Pancreas (tissue), 10 donors: Measurements from ENCODE around the gene PEX26. TPM values are rescaled to one million over a fixed set of nuclear protein-coding genes. Genes with fewer than 3 reads are reported as not detected.
"Not testable (repeated sequence)": the region's sequence is repeated elsewhere in the genome, so short reads cannot be mapped to it uniquely, and the experiment has no call there.

Experiments used
- ATAC-seq, 4 donors: fragments of 200-7000 bp; cut with Tn5 transposase; one replicate each; pipeline versions ENCODE4 v1.8.0 to v1.9.1; 2020; ENCODE audit warnings: mild to moderate bottlenecking in 4 of 4, moderate library complexity in 4 of 4
- DNase-seq, 6 donors: peaks; one replicate each; pipeline ENCODE4 v3.0.0-alpha.2; 2020
- FAIRE-seq: peaks from 2 replicates; lab custom pipeline; 2012; peaks lifted over from hg19 to GRCh38; lab: Jason Lieb, UNC
- H3K27ac ChIP-seq, 4 donors: fragments of 200-600 bp; sonication (generic); 1 replicate in 3 of 4; 2 replicates in 1 of 4; pipeline versions ENCODE4 v1.5.0 to v1.8.0; 2020
- H3K27me3 ChIP-seq, 4 donors: fragments of 200-600 bp; one replicate each; pipeline ENCODE4 v1.8.0; 2021
- H3K36me3 ChIP-seq, 3 donors: fragments of 200-600 bp; sonication (generic) in 1 of 3; one replicate each; pipeline versions ENCODE4 v1.5.0 to v1.8.0; 2020 to 2021
- H3K4me1 ChIP-seq, 3 donors: fragments of 200-600 bp; one replicate each; pipeline ENCODE4 v1.8.0; 2021
- H3K4me3 ChIP-seq, 4 donors: fragments of 200-600 bp; sonication (generic) in 2 of 4; one replicate each; pipeline versions ENCODE4 v1.5.0 to v1.8.0; 2020 to 2021
- H3K9me3 ChIP-seq, 4 donors: fragments of 200-600 bp; one replicate each; pipeline ENCODE4 v1.8.0; 2021
- CTCF ChIP-seq, 4 donors: fragments of 200-600 bp; sonication (generic) in 3 of 4; IDR thresholded peaks; one replicate each; pipeline versions ENCODE4 v1.5.0 to v1.8.0; 2021; ENCODE audit warnings: antibody characterized with exemption in 4 of 4
- WGBS, 2 donors: extraction: QIAGEN DNeasy Blood & Tissue Kit; methylation state at CpG; one replicate each; pipeline ENCODE4 v1.1.7; 2013; 5-methylcytosine and 5-hydroxymethylcytosine counted together
- intact Hi-C, 3 donors: fragments of 100-400 bp; cut with DNase I; formaldehyde crosslinking; loops; one replicate each; pipeline versions ENCODE4 v1.11.1 to v1.14.2; 2022
- polyA plus RNA-seq, 2 donors: library from polyadenylated mRNA; stranded (reverse); fragments of 200-250 nt; gene quantifications; one replicate each; pipeline ENCODE4 v1.2.3, GENCODE V29; 2013
- total RNA-seq, 6 donors: library from RNA; stranded (reverse); fragmentation: NEBNext Ultra II Directional in 4 of 6; extraction: Animal tissue kit (Norgen Biotek cat#: 25700) in 4 of 6; gene quantifications; one replicate each; pipeline versions ENCODE4 v1.2.1 to v1.2.4, GENCODE V29; 2021 to 2023
- donor health status: healthy with polysubstance abuse.
- donor health status: DM: no; HTN: no; CAD: no; lungs with moderate emphysema.
- donor health status: DM: no; HTN: no; CAD: no.
- donor health status: control.
- donor health status: control.
- donor health status: Bipolar disorder and iron deficiency.
- donor health status: DM: yes; HTN: yes; CAD: no.
- donor health status: DM: no; HTN: no; CAD: no.
- donor health status: DM: no; HTN: no; CAD: no.
- donor health status: DM: yes; HTN: yes; CAD: no.

Gene PEX26
- total and polyA plus RNA-seq, 8 donors: 9.3 to 26.5 (median 14.3) TPM

- Histone ChIP-seq H3K9me3 (no peaks in the 10 kb centered on the region), H3K27me3 (no peaks in the 10 kb centered on the region), H3K27ac (no peak overlapping the region), H3K4me3 (no peak overlapping the region), H3K36me3 (no peaks in the 10 kb centered on the region), H3K4me1 (no peaks in the 10 kb centered on the region)
- no peak for FAIRE-seq
- 57 to 60% methylated on average over 2 of the region's 2 CpGs for WGBS, 2 donors
- TF ChIP-seq CTCF (IDR thresholded peaks at IDR 0.05): no peak
- intact Hi-C loops: no loop called here
- no peak for DNase-seq
- ATAC-seq: peak in 3 of 4 donors; percentile 22 to 43 (median 32)
These were observed 55.7 kb downstream of the PEX26 start for GRCh38 chr22:18133452-18133851.

GRCh38 chr22:18136563-18137320 lies 59.0 kb downstream of the PEX26 start:
- 90 to 94% methylated on average over 21 of the region's 21 CpGs for WGBS, 2 donors
- no peak for FAIRE-seq
- intact Hi-C loops: no loop called here
- Histone ChIP-seq H3K4me3 (no peak overlapping the region), H3K27ac (no peak overlapping the region), H3K4me1 (no peaks in the 10 kb centered on the region), H3K27me3 (no peaks in the 10 kb centered on the region), H3K36me3 (no peaks in the 10 kb centered on the region), H3K9me3 (no peaks in the 10 kb centered on the region)
- TF ChIP-seq CTCF (IDR thresholded peaks at IDR 0.05): no peak
- DNase-seq: no peak
- ATAC-seq: no peak

GRCh38 chr22:18141004-18141403 lies 63.2 kb downstream of the PEX26 start:
- ATAC-seq, H3K36me3 ChIP-seq, H3K4me3 ChIP-seq, intact Hi-C loops, H3K27ac ChIP-seq, H3K4me1 ChIP-seq, H3K9me3 ChIP-seq, H3K27me3 ChIP-seq, FAIRE-seq, DNase-seq: not testable (repeated sequence)
- 94 to 96% methylated on average over 6 of the region's 6 CpGs for WGBS, 2 donors

GRCh38 chr22:18144105-18144504 lies 66.3 kb downstream of the PEX26 start:
- FAIRE-seq: no peak
- no peak for DNase-seq
- Histone ChIP-seq H3K4me3 (no peak overlapping the region), H3K36me3 (no peaks in the 10 kb centered on the region), H3K4me1 (peaks cover 0 to 5% (median 0%) of the 10 kb centered on the region in 3 donors), H3K27me3 (no peaks in the 10 kb centered on the region), H3K9me3 (no peaks in the 10 kb centered on the region), H3K27ac (no peak overlapping the region)
- TF ChIP-seq CTCF (IDR thresholded peaks at IDR 0.05): no peak
- peak in 3 of 4 donors; percentile 49 to 62 (median 49) for ATAC-seq
- intact Hi-C loops: no loop called here

- no peak for TF ChIP-seq CTCF (IDR thresholded peaks at IDR 0.05)
- ATAC-seq (no peak), DNase-seq (no peak), FAIRE-seq (no peak)
- H3K36me3 ChIP-seq: no peaks in the 10 kb centered on the region
- no peak overlapping the region for H3K27ac ChIP-seq
- no peak overlapping the region for H3K4me3 ChIP-seq
- H3K4me1 ChIP-seq: peaks cover 0 to 10% (median 0%) of the 10 kb centered on the region in 3 donors
- no peaks in the 10 kb centered on the region for H3K27me3 ChIP-seq
- no peaks in the 10 kb centered on the region for H3K9me3 ChIP-seq
- intact Hi-C loops: no loop called here
- WGBS, 2 donors: 83 to 90% methylated on average over 23 of the region's 23 CpGs
These were observed 68.0 kb downstream of the PEX26 start for GRCh38 chr22:18145676-18146388.
